GM20431 (cell line): ENCODE measurements around the gene TMBIM6.
"Not testable (repeated sequence)": the region's sequence is repeated elsewhere in the genome, so short reads cannot be mapped to it uniquely, and the experiment has no call there.

Experiments
- in situ Hi-C: fragments of 300-500 bp; cut with MseI, MboI; formaldehyde crosslinking; loops from one replicate; pipeline ENCODE4 v1.15.0; 2020; ENCODE audit warnings: low sequenced_read_pairs; ENCODE audit not compliant: unreplicated experiment

TMBIM6 gene

DNA sequence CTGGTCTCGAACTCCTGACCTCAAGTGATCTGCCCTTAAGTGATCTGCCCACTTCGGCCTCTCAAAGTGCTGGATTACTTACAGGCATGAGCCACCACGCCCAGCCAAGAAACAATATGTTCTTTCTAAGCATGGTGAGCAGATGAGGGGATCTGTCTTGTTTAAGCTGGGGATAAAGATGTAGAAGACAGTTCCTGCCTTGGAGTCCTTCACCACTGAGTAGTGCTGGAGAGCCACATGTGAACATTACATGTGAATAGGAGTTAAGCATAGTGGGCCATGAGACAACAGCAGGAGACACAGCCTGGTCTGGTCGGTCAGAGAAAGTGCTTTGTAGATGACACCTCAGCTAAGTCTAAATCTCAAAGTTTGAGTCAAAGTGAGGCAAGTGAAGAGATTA, 26.0 kb downstream of the TMBIM6 start:
- in situ Hi-C loops: no loop called here

DNA sequence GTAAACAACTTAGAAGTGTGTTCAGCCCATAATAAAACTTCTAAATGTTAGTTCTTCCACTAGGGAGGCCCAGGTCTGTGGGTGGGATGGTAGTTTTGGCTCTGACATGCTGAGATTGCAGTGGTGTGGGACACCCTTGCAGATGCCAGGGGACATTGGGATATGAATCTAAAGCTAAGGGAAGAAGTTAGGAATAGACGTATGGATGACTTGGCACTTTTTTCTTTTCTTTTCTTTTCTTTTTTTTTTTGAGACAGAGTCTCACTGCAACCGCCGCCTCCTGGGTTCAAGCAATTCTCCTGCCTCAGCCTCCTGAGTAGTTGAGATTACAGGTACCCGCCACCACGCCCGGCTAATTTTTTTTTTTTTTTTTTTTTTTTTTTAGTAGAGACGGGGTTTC, 31.7 kb downstream of the TMBIM6 start:
- in situ Hi-C loops: not testable (repeated sequence)

DNA sequence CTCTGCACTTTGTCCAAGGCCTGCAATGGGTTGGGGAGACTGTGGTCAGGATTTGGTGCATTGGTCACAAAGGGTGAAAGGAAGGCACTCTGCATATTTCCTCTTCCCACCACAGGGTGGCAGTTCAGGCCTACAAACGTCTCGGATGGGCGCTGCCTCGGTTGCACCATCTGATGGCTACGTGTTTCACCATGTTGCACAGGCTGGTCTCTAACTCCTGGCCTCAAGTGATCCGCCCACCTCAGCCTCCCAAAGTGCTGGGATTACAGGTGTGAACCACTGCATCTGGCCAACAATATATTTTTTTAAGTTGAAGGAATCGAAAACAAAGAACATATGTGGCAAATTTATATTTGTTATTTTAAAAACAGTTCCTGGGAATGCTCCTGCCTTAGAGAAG, 35.1 kb downstream of the TMBIM6 start:
- in situ Hi-C loops: no loop called here

DNA sequence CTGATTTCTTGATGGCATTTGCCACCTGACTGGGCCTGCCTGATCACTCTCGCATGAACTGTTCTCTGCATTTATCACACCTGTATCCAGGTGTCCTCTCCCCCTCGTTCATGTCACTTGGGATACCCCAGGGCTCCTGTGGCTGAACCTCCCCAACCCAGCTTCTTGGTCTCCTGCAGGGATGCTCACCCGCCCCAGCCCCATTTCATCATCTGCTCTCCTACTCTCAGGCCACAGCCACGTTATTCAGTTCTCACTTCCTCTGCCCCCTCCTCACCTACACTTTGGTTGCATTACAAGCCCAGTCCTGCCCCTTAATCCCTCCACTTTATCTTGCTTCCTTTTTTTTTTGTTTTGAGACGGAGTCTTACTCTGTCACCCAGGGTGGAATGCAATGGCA, 35.5 kb downstream of the TMBIM6 start:
- in situ Hi-C loops: no loop called here

DNA sequence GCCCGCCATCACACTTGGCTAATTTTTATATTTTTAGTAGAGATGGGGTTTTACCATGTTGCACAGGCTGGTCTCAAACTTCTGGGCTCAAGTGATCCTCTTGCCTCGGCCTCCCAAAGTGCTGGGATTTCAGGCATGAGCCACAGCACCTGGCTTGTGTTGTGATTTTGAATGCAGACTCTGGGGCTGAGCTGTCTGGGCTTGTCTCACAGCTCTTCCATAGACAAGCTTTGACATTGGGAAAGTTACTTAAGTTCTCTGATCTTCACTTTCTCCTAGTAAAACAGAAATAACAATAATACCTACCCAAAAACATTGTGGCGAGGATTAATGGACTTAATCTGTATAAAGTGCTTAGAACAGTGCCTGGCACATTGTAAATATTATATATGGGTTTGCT, 36.0 kb downstream of the TMBIM6 start:
- in situ Hi-C loops: no loop called here

DNA sequence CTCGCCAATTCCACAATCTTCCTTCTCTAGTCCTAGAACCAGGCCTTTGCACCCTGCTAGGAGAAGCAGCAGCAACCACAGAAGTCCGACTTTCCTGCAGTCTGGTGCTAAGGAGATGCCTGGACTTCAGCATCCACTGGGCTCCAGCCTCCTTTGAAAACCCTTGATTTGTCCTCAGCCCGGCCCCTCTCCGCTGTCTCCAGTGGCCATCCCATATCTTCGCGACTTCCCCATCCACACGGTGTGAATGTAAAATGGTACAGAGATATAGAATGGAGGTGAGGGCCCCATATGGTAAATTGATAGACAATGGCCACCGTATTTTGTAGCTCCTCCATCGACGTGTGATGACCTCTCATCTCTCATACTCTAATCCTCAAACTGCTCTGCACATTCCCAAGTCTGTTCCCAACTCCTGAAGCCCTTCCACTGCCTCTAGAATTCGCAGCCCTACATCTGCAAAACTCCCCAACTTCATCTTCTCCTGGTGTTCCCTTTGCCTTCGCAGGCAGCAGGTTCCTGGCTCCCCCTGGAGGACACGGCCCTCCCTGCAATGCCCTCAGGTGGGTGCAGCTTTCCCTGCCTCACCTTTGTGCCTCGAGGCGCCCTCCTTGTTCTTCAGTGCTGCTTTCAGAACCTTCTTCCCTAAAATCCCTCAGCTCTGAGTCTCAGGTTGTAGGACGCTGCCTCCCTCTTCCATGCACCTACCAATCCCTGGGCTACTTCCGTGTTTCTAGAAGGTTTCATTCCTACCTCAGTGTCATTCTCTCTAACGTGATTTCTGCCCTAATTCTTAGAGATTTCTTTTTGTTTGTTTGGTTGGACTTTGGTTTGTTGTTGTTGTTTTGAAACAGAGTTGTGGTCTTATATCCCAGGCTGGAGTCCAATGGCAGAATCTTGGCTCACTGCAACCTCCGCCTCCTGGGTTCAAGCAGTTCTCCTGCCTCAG, 36.7 kb downstream of the TMBIM6 start:
- in situ Hi-C loops: no loop called here

DNA sequence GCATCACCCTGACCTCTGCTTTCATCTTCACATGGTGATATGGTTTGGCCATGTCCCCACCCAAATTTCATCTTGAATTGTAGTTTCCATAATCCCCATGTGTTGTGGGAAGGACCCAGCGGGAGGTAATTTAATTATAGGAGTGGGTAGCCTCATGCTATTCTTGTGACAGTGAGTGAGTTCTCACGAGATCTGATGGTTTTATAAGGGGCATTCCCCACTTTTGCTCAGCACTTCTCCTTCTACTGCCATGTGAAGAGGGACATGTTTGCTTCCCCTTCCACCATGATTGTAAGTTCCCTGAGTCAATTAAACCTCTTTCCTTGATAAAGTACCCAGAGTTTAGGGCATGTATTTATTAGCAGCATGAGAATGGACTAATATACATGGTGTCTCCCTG, 38.2 kb downstream of the TMBIM6 start:
- in situ Hi-C loops: no loop called here

DNA sequence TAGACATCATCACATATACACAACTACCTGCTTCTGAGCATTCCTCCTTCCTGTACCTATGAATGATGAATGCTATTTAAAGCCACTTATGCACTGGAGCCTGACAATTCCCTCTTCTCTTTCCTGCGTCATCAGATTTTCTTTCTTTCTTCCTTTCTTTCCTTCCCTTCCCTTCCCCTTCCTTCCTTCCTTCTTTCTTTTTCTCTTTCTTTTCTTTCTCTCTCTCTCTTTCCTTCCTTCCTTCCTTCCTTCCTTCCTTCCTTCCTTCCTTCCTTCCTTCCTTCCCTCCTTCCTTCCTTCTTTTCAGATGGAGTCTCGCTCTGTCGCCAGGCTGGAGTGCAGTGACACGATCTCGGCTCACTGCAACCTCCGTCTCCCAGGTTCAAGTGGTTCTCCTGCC, 39.6 kb downstream of the TMBIM6 start:
- in situ Hi-C loops: not testable (repeated sequence)

DNA sequence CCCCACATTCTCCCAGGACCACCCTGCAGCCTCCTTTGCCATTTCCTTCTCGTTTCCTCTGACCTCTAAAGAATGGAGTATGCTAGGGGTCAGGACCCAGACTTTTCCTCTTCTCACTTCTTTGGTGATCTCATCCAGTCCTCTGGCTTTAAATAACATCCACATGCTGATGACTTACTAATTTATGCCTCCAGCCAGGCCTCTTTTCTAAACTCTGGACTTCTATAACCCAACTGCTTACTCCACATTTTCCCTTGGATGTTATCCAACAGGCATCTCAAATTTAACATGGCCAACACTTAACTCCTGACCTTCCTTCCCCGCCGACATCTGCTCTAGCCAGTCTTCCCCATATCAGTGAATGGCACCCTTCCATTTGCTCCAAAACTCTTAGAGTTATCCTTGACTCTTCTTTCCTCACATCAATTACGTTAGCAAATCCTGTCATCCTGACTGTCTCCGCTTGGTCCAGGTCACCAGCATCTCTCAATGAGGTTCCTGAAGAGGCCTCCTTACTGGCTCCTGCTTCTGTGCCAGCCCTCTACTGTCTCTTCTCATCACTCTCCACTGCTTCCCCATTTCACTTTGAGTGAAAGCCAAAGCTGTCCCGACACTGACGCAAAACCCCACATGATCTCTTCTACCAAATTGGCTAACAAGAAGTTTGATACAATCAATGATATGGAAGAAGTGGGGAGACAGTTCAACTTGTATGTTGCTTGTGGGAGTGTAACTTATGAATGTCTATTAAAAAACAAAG, 42.7 kb downstream of the TMBIM6 start:
- in situ Hi-C loops: no loop called here

DNA sequence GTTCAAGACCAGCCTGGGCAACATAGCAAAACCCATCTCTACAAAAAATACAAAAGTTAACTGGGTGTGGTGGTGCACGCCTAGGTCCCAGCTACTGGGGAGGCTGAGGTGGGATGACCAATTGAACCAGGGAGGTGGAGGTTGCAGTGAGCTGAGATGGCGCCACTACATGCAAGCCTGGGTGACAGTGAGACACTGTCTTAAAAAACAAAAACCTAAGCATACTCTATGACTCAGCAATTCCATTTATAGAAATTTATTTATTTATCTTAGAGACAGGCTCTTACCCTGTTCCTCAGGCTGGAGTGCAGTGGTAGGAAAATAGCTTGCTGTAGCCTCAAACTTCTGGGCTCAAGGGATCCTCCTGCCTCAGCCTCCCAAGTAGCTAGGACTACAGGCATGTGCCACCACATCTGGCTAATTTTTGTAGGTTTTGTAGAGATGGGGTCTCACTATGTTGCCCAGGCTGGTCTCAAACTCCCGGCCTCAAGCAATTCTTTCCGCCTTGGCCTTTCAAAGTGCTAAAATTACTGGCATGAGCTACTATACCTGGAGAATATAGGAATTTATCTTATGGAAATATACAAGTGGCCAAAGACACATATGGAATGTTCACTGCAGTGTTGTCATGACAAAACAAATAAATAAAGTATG, 43.5 kb downstream of the TMBIM6 start:
- in situ Hi-C loops: no loop called here

DNA sequence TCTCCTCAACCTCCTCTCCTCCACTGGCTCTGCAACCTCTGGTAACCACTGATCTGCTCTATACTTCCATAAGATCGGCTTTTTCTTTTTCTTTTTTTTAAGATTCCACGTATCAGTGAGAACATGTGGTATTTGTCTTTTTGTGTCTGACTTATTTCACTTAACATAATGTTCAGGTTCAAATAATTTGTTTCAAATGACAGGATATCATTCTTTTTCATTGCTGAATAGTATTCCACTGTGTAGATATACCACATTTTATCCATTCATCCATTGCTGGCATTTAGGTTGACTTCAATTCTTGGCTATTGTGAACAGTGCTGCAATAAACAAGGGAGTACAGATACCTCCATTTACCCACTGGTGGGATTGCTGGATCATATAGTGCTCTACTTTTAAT, 46.3 kb downstream of the TMBIM6 start:
- in situ Hi-C loops: no loop called here

DNA sequence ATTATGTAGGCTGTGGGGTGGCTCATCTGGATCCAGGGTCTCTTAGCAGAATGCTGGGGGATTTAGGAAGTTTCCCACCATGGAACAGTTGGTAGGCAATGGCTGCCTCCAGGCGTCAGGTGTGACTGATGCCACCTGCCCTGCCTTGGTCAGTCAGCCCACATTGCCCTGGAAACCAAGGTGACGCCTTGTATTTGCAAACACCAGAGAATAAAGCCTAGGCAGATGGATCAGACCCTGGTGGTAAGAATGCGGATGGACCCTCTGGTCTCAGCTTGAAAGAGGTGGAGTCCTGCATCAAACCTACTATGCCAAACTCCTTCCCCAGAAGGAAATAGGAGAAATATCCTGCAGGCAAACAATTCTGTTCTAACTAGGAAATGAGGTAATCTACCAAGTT, 48.6 kb downstream of the TMBIM6 start:
- in situ Hi-C loops: no loop called here

DNA sequence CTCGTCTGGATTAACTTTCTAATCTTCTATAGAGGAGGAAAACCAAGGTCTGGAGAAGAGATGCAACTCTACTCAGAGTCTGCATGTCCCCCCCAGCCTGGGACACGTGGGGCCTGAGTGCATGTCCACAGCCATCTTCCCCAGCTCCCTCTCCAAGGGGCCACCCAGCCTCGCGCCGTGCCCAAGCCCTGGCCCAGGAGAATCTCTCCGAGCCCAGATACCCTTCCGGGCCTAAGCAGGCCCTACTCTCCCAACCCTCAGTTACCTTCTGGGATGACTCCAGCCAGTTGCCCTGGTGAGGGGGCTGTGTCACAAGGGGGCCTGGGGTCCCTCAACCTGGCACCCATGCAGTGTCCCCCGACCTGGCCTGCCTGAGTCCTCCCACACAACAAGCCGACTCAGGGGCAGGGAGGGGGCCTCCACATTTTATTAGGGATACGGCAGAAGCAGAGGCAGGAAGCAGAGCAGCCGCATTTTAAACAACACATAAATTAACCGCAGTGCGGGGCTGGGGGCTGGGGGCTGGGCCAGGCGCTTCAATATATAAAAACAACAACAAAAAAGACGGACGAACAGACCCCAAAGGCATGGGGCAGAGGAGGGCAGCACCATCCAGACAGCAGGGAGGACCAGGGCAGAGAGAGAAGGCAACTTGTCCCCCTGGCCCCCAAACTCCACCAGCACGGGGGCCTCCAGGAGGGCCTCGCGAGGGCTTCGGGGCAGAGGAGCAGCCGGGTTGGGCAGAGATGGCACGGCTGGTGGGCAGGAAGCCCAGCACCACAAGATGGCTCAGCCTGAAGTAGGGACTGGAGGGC, 49.6 kb downstream of the TMBIM6 start:
- in situ Hi-C loops: no loop called here

DNA sequence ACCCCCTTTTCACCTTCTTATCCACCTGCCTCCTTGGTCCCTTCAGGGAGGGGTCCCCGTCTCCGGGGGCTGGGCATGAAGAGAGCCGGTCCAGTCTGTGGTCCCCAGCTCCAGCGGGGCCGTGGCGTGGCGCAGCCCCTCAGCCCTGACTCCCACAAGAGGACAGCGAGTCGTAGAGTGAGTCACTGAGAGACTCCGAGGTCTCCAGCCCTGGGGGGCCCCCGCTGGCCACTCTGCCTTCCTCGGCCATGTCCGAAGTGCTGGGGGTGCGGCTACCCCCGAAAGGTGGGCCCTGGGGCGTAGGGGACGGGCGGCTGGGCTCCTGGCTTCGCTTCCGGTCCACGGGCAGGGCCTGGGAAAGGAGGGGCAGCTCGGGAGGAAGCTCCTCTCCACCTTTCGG, 50.3 kb downstream of the TMBIM6 start:
- in situ Hi-C loops: no loop called here

DNA sequence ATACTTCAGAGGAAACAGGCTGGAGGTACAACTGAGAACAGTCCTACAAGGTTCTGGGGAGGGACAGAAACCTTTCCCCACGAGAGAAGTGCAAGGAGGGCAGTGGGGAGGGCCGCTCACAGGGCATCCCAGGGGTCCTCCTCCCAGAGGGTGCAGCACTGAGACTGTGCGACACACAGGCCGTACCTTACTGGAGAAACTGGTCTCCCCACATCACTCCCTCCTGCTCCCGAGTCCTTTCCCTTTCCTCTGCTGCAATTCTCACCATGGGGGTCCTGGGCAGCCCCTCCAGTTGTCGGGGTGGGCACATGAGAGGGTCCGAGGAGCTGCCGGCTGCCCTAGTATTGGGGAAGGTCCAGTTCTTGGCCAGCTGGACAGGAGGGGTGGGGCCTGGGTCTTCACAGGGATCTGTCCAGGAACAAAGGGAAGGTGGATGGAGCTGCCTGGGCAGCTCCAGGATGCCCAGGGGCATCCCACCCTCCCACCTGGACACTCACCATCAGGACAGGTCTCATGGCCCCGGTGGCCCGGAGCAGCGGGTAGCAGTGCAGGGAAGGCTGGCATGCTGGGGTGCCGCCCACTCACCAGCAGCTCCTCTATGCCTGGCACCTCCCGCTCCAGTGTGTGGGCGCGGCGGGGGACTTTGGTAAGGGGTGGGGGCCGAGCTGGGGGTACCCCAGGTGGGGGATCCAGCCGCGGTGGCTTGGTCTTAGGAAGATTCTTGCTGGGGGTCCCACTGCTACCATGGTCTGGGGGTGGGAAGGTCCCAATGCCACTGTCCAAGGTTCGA, 51.0 kb downstream of the TMBIM6 start:
- in situ Hi-C loops: no loop called here

DNA sequence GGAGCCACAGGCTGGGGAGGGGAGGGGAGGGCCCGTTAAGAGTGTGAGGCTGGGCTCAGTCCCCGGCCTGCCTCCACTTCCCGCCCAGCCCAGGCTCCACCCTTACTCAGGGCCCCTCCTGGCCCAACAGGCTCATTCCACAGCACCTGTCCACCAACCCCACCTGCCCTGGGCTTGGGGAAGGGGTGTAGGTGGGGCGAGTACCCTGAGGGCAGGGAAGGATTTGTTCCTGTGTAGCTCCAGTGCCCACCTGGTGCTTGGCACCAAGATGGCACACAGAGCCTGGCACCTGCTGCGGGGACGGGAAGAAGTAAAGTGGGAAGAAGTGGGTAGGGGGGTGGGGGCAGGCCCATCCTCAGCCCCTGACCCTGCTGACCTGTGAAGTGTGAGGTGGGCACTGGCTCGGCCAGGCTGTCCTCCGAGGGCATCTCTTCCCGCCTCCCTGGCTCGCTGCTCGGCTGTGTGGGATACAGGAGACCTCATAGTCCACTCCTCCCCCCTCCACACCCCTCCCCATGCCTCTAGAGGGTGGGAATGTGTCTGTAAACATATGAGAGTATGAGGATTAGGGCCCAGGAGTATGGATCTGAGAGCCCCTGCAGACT, 51.7 kb downstream of the TMBIM6 start:
- in situ Hi-C loops: no loop called here

DNA sequence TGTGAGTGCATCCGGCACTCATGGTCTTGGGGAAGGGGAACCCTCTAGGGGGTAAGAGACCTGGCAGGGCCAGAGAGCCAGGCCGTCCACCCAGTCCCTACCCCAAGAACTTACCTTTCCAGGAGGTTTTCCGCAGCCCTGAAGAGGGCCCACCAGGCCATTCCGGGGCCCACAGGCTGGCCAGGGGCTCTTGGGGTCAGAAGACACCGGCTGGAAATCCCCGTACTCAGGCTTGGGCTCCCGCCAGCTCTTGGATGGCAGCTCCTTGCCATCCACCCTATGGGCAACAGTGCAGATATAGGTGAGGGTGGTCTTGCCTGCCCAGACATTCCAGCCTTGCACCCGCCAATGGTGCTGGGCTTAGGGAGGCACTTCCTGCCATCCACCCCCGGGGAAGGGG, 52.3 kb downstream of the TMBIM6 start:
- in situ Hi-C loops: no loop called here

DNA sequence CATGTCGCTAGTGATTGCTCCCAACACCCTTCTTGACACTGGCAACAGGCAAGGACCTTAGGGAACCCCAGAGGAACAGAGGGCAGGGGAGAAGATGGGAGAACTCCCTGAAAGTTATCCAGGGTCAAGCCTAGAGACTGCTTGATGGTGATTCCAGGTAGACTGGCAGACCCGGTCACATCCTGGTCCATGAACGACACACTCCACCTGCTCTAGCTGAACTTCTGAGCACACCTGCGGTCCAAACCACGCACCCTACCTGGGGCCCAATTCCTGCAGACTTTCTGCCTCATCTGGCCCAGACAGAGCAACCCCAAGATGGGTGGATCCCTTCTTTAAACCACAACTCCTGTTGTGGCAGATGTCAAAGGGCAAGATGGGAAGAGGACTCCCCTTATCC, 52.7 kb downstream of the TMBIM6 start:
- in situ Hi-C loops: no loop called here
